ENCODE results near the gene ISYNA1. TPM values are rescaled to one million over a fixed set of nuclear protein-coding genes. Genes with fewer than 3 reads are reported as not detected.

Gene ISYNA1
- total and polyA plus RNA-seq, 2 of the 4 experiments (the other 2 are of a cell fraction), result 3.4 to 24.7 TPM

GRCh38 chr19:18443831-18444230 lies 5.9 kb upstream of the ISYNA1 start:
- 86% methylated on average over 10 of the region's 11 CpGs; no CpG with 5 or more reads in 1 of the 2 experiments for WGBS, 2 experiments (ENCODE audit: extremely low coverage in 2 of 2, insufficient read length in 1 of 2)
- no peak overlapping the region for H2AFZ ChIP-seq (replicated peaks; ENCODE audit: low read length, poor library complexity)
- no peak overlapping the region for H3K4me2 ChIP-seq (ENCODE audit: low read depth, low read length)
- TF ChIP-seq FOS (IDR thresholded peaks at IDR 0.05; ENCODE audit: low read depth, low read length) (no peak), RCOR1 (IDR thresholded peaks at IDR 0.05; ENCODE audit: insufficient replicate concordance, low read length) (no peak), CTCF (conservative IDR thresholded peaks at IDR 0.05; ENCODE audit: low read depth, low read length) (no peak), RFX5 (IDR thresholded peaks at IDR 0.05; ENCODE audit: low read depth, low read length) (no peak), CHD1 (IDR thresholded peaks at IDR 0.05; ENCODE audit: low read depth, low read length) (no peak), SMC3 (IDR thresholded peaks at IDR 0.05; ENCODE audit: low read depth, low read length) (no peak), RAD21 (IDR thresholded peaks at IDR 0.05; ENCODE audit: low read length) (no peak), MAFK (IDR thresholded peaks at IDR 0.05; ENCODE audit: low read depth, low read length) (no peak), ELK1 (IDR thresholded peaks at IDR 0.05; ENCODE audit: borderline replicate concordance, low read depth, low read length) (no peak), MXI1 (IDR thresholded peaks at IDR 0.05; ENCODE audit: borderline replicate concordance, low read depth, low read length) (no peak), USF2 (IDR thresholded peaks at IDR 0.05; ENCODE audit: low read depth, low read length) (no peak), MAZ (IDR thresholded peaks at IDR 0.05; ENCODE audit: borderline replicate concordance, low read depth, low read length) (no peak), CEBPB (IDR thresholded peaks at IDR 0.05; ENCODE audit: low read depth, low read length) (no peak), BHLHE40 (IDR thresholded peaks at IDR 0.05; ENCODE audit: low read depth, low read length) (no peak), POLR2A (IDR thresholded peaks at IDR 0.05; ENCODE audit: low read depth, low read length) (no peak), NFE2L2 (IDR thresholded peaks at IDR 0.05; ENCODE audit: low read depth, low read length) (no peak)
- peaks cover 9% of the 10 kb centered on the region; the same call in 1 of the 2 replicates for H3K4me1 ChIP-seq (ENCODE audit: control insufficient read depth, insufficient read depth, low read length)
- H3K9ac ChIP-seq (ENCODE audit: low read depth, low read length), result no peak overlapping the region
- intact Hi-C loops (cut with micrococcal nuclease) (no loop called here), dilution Hi-C loops (cut with HindIII; ENCODE audit: low sequenced_read_pairs, unreplicated experiment) (no loop called here), in situ Hi-C loops (cut with MboI; ENCODE audit: low sequenced_read_pairs) (no loop called here)
- H3K9me1 ChIP-seq (ENCODE audit: insufficient read depth, low read length), result peaks cover 9% of the 10 kb centered on the region; the same call in 1 of the 2 replicates
- POLR2A ChIA-PET (ENCODE audit: unreplicated experiment), result no interaction called here
- H4K20me1 ChIP-seq (ENCODE audit: insufficient read depth, low read length), result peaks cover 57% of the 10 kb centered on the region
- no peak overlapping the region for H2BK15ac ChIP-seq (ENCODE audit: low read depth, low read length)
- H3K14ac ChIP-seq (replicated peaks; ENCODE audit: low read depth, low read length), result no peak overlapping the region
- H3K9me3 ChIP-seq (ENCODE audit: control insufficient read depth, insufficient read depth, low read length), result no peaks in the 10 kb centered on the region
- H4K91ac ChIP-seq (ENCODE audit: insufficient read depth, low read depth, low read length), result no peak overlapping the region
- peaks cover 51% of the 10 kb centered on the region for H3K36me3 ChIP-seq (ENCODE audit: control insufficient read depth, insufficient read depth, low read length)
- no peak overlapping the region for H2AK9ac ChIP-seq (replicated peaks; ENCODE audit: low read depth, low read length, poor library complexity)
- no peak overlapping the region for H3K4ac ChIP-seq (ENCODE audit: low read depth, low read length)
- no peak overlapping the region for H3K56ac ChIP-seq (ENCODE audit: extremely low read depth, insufficient read depth, low read length)
- no peak overlapping the region for H4K8ac ChIP-seq (ENCODE audit: low read depth in 2 of 2, low read length in 2 of 2)
- no TSS peak for BruUV-seq (replicated peaks)
- no peak overlapping the region for H2BK20ac ChIP-seq (ENCODE audit: low read depth, low read length)
- H2BK5ac ChIP-seq (ENCODE audit: low read depth, low read length, poor library complexity, severe bottlenecking), result no peak overlapping the region
- no peak overlapping the region for H3K27ac ChIP-seq (ENCODE audit: insufficient read depth, low read length)
- H4K5ac ChIP-seq (ENCODE audit: low read depth, low read length), result no peak overlapping the region
- CTCF ChIA-PET, result no interaction called here
- H2BK120ac ChIP-seq (ENCODE audit: low read depth, low read length), result no peak overlapping the region
- H2AK5ac ChIP-seq (ENCODE audit: low read depth, low read length), result no peak overlapping the region
- peaks cover 15 to 39% of the 10 kb centered on the region in 2 experiments for H3K79me1 ChIP-seq (ENCODE audit: low read depth in 1 of 2, low read length in 2 of 2)
- ATAC-seq (ENCODE audit: low read depth) (no peak), DNase-seq (no peak)
- H3K4me3 ChIP-seq (ENCODE audit: insufficient read depth, low read depth, low read length), result no peak overlapping the region
- H3K23ac ChIP-seq (ENCODE audit: low read depth, low read length), result no peak overlapping the region
- H3K18ac ChIP-seq (ENCODE audit: low read depth, low read length), result no peak overlapping the region
- no peaks in the 10 kb centered on the region for H3K27me3 ChIP-seq (ENCODE audit: control insufficient read depth, insufficient read depth, low read length)
